OCI-LY1 (cell line): Measurements from ENCODE around the gene COL6A3.

Source experiments
- EZH2 ChIP-seq: fragments of 200-600 bp; sonication (generic), shearing (Covaris generic); IDR thresholded peaks from 2 replicates; pipeline ENCODE4 v1.8.0; 2017; ENCODE audit warnings: borderline replicate concordance, mixed run types, mild to moderate bottlenecking, antibody characterized with exemption, low read length, moderate library complexity, mixed read lengths
- TF ChIP-seq, protein P1 (sequence below): fragments of 200-600 bp; sonication (generic), shearing (Covaris generic); IDR thresholded peaks from 2 replicates; pipeline ENCODE4 v1.5.1; 2017; ENCODE audit warnings: mild to moderate bottlenecking, antibody characterized with exemption, low read length, moderate library complexity, mixed read lengths

DNA sequence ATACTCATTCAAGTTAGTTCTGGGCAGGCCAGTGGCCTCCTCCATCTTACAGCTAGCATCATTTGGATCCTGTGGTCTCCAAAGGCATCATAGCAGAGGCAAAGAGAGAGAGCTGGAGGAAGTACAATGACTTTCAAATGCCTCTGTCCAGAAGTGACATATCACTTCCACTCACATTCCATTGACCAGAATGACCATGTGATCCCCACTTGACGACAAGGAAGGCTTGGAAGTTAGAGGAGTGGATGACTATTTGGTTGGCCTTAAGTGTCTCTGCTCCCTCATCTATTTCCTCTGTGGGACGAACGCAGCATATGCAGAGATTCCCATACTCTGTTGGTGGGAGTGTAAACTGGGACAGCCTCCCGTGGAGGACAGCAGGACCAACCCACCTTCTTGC lies 45.3 kb upstream of the COL6A3 start:
- TF ChIP-seq, protein P1, sequence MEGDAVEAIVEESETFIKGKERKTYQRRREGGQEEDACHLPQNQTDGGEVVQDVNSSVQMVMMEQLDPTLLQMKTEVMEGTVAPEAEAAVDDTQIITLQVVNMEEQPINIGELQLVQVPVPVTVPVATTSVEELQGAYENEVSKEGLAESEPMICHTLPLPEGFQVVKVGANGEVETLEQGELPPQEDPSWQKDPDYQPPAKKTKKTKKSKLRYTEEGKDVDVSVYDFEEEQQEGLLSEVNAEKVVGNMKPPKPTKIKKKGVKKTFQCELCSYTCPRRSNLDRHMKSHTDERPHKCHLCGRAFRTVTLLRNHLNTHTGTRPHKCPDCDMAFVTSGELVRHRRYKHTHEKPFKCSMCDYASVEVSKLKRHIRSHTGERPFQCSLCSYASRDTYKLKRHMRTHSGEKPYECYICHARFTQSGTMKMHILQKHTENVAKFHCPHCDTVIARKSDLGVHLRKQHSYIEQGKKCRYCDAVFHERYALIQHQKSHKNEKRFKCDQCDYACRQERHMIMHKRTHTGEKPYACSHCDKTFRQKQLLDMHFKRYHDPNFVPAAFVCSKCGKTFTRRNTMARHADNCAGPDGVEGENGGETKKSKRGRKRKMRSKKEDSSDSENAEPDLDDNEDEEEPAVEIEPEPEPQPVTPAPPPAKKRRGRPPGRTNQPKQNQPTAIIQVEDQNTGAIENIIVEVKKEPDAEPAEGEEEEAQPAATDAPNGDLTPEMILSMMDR, result no peak
- no peak for TF ChIP-seq EZH2
